GM21528 (cell line): ENCODE measurements around the gene PPP6C.
"Not testable (repeated sequence)": the region's sequence is repeated elsewhere in the genome, so short reads cannot be mapped to it uniquely, and the experiment has no call there.

Source experiments
- ATAC-seq: cut with Tn5 transposase; IDR thresholded peaks from one replicate; pipeline ENCODE4 v1.9.1; 2021; ENCODE audit warnings: mild to moderate bottlenecking, moderate library complexity; ENCODE audit not compliant: unreplicated experiment, low FRiP score

Gene PPP6C

GRCh38 chr9:125189361-125190289 lies at the start of gene PPP6C:
Gene PPP6C, minus strand, starts transcription at chr9:125189803. Its CDS starts 85 bp downstream, at chr9:125189718.
- ATAC-seq = peak; percentile 96

DNA sequence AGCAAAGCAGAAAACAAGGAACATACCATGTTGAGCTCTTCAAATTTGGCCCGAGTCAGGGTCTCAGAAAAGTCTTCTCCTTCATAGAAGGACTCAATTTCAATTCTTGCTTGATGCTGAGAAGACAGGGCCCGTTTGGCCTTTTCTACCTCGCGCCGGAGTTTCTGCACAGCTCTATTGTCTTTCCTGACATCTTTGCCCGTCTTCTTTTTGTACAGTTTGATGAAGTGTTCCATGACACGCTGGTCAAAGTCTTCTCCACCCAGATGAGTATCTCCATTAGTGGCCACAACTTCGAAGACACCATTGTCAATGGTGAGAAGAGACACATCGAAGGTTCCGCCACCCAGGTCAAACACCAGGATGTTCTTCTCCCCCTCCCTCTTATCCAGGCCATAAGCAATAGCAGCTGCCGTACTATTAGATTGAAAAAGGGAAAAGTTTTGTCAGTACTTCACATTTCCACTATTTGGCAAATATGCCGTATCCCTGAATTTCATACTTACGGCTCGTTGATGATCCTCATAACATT lies 49.4 kb upstream of the PPP6C start:
- ATAC-seq = no peak

DNA sequence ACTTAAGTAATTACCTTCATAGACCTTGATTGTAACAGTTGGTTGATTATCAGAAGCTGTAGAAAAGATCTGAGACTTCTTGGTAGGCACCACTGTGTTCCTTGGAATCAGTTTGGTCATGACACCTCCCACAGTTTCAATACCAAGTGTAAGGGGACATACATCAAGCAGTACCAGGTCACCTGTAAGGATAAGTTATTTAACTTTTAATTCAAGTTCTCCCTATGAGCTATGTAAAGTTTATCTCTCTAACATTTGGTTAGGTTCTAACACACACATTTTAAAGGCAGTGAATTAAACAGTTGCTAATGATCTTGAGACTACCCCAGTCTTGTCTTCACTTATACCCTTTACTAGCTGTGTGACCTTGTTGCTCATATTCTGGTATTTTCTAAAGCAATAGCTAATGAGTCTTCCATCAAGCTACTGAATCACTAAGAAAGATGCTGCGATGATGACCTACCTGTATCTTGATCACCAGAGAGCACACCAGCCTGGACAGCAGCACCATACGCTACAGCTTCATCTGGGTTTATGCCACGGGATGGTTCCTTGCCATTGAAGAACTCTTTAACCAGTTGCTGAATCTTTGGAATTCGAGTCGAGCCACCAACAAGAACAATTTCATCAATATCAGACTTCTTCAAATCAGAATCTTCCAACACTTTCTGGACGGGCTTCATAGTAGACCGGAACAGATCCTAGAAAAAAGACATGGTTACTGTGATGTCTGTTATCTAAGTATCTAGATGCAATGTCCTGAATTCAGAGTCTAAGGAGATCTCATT lies 48.7 kb upstream of the PPP6C start:
- ATAC-seq = no peak

- not testable (repeated sequence) for ATAC-seq
Measured at GRCh38 chr9:125236520-125237159, 47.0 kb upstream of the PPP6C start.

DNA sequence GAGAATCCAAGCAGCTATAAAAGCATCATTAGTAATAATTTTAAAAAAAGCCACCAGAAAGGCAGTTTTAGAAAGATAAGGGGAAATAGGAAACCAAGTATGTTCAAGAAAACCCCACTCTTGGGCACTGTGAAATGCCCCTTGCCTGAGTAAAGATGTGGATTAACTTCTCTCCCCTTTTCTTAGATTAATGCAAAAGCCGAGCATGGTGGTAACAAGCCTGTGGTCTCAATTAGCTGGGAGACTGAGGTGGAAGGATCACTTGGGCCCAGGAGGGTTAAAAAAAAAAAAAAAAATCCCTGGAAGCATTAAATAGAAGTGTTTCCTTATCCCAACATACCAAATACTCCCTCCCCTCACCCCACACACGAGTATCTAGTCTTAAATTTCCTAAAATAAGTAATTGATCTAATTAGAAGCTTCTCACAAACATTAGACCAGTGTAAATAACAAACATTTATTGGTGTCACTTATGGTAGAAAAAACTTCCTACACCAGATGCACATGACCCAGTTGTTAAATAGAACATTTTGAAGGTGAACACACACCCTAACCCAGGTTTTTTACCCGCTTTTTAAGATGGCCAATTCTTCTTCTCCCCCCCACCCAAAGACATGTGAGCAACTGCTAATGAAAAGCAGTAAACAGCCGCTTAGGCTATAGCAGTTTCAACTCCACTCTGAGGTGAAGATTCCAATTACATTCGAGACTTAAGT lies 46.4 kb upstream of the PPP6C start:
- ATAC-seq = no peak

GRCh38 chr9:125234099-125234498 lies 44.5 kb upstream of the PPP6C start:
- not testable (repeated sequence) for ATAC-seq

DNA sequence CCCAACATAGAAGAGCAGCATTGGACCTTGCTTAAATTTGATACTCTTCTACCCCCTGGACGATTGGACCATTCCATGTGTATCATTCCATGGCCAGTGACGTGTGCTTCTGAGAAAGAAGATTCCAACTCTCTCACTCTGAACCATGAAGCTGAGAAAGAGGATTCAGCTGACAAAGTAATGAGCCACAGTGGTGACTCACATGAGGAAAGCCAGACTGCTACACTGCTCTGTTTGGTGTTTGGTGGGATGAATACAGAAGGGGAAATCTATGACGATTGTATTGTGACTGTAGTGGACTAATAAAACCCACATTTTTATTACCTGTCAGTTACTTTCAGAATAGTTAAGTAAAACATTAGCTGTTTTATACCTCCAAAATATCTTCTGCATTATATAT lies 44.1 kb upstream of the PPP6C start:
- ATAC-seq = no peak

DNA sequence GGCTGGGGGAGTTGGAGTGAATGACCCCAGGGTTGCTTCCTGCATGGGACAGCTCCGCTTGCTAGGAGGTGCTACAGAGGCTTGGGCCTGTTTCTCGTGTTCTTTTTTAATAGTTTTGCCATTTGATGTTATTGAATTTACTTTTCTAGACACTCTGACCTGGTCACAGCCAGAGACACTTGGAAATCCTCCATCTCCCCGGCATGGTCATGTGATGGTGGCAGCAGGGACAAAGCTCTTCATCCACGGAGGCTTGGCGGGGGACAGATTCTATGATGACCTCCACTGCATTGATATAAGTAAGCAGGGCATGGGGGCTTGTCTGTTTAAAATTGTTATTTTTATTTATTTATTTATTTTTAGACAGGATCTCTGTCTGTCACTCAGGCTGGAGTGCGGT lies 38.2 kb upstream of the PPP6C start:
- no peak for ATAC-seq

GRCh38 chr9:125224858-125225257 lies 35.3 kb upstream of the PPP6C start:
- ATAC-seq = not testable (repeated sequence)

- ATAC-seq = no peak
Measured at GRCh38 chr9:125218621-125219020, 29.0 kb upstream of the PPP6C start.

GRCh38 chr9:125214186-125214585 lies 24.6 kb upstream of the PPP6C start:
- no peak for ATAC-seq

DNA sequence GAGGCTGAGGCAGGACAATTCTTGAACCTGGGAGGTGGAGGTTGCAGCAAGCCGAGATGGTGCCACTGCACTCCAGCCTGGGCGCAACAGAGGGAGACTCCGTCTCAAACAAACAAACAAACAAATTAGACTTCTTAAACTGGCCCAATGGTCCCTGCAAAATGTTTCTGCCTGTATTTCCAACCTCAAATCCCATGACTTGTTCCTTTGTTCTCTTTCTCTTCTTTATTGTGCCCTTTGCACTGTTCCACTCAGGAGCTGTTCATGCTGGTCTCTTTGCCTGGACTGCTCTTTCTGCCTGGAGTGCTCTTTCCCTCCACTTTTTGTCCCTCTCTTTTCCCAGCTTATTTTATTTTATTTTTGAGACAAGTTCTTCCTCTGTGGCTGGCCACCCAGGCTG lies 14.9 kb upstream of the PPP6C start:
- no peak for ATAC-seq

DNA sequence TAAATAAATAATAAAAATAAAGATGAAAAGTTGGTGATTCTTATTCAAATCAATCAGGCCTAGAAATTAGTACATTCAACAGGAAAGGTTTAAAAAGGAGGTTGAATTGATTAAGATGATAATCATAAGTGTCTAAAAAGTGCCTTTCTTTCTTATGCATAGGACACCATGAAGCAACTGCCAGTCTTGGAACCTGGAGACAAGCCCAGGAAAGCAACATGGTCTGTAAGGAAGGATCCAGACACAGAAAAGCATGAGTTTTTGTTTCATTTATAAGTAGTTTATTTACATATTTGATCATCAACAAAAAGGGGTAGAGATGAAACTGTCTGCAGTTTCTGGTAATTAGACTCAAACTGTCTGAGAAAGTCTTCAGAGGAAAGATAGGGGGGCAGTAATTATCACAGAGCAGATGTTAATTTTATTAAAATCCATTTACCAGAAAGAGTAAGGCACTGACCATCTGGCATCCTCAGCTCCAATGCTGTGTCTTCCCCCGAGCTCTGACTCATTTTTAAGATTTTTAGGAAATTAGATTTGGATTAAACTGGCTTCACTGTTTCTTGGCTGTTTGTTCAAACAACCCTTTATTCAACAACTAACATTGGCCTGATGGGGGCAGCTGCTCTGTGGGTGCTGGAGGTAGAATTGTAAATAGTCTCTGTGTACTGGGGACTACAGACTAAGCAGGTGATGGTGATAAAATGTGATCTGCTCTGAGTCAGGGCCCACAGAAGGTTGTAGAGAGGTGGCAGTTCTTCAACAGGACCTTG lies 13.4 kb upstream of the PPP6C start:
- ATAC-seq = no peak

- peak; percentile 95 for ATAC-seq
Measured at GRCh38 chr9:125200216-125201047, 10.8 kb upstream of the PPP6C start, which contains the start of gene RABEPK. Gene RABEPK, plus strand, starts transcription at chr9:125200542. Its CDS starts 2,472 bp downstream, at chr9:125203014.

DNA sequence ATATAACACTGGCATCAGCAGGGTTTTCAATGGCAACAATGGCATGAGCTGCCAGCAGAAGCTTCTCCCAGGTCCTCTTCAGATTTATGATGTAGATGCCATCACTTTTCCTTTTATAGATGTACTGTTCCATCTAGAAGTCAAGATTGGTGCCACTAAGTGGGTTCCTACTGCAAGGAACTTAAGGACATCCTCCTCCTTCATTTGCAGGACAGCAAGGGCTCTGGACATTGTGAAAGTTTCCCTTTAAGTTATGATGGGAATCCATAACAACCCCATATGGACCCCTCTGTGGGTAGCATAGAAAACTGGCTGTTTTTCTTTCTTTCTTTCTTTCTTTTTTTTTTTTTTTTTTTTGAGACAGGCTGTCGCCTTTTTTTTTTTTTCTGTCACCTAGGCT lies 6.0 kb upstream of the PPP6C start:
- ATAC-seq = not testable (repeated sequence)

DNA sequence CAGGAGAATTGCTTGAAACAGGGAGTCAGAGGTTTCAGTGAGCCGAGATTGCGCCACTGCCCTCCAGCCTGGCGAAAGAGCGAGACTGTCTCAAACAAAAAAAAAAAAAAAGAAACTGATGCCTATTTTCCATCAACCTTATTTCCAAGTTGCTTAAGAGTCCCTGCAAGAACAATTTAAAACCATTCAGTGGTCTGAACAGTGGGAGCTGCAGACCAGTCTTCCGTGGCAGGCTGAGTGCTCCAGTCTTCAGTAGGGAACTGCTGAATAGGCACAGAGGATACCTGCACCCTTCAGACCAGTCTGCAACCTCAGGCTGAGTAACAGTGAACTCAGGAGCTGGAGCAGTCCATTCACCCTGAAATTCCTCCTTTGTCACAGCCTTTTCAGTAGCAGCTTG lies 4.9 kb upstream of the PPP6C start:
- not testable (repeated sequence) for ATAC-seq

DNA sequence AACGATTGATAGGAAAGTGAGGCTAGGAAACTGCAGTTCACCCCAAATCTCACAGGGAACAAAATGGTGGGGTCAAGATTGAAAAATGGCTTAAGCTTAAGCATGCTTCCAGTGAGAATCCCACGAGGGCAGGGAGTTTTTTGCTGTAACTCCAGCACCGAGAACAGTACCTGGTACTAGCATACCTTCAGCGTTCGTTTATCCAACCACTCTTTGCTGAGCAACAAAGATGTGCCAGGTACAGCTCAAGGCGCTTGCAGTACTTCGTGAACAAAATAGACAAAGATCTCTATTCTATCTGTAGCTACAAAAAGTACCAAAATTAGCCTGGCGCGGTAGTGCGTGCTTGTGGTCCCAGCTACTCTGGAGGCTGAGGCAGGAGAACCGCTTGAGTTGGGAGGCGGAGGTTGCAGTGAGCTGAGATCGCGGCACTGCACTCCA lies 778 bp upstream of the PPP6C start:
- no peak for ATAC-seq

DNA sequence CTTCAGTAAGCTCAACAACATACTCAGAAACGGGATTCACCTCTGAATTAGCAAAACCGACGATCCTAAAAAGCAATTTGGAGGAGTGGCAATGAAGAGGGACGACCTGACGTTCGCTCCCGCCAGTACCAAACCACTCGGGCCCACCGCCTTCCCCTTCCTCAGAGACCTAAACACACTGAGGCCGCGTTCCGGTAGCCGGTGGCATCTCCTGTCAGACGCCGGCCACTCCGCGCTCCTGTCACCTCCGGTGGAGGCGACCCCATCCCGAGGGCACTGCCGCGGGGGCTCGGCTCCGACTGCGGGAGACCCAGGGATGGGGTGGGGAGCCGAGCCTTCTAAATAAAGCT lies 617 bp downstream of the PPP6C start:
- peak; percentile 23 for ATAC-seq
